ENCODE measurements around the gene PCDHA1. TPM values are rescaled to one million over a fixed set of nuclear protein-coding genes. Genes with fewer than 3 reads are reported as not detected.
"Not testable (repeated sequence)": the region's sequence is repeated elsewhere in the genome, so short reads cannot be mapped to it uniquely, and the experiment has no call there.

PCDHA1 gene
- total RNA-seq, 1 experiment from 2014 or later: not detected

- ChIA-PET POLR2A (no interaction called here), CTCF (no interaction called here)
- H3K27ac ChIP-seq (ENCODE audit: low read length): no peak overlapping the region
- BruUV-seq (replicated peaks): no TSS peak
- in situ Hi-C loops (cut with HindIII; ENCODE audit: low pct_unique_long_range_greater_than_20kb, low sequenced_read_pairs): no loop called here
- no peak overlapping the region for H3K4me3 ChIP-seq (ENCODE audit: low read depth in 2 of 2, low read length in 2 of 2)
- intact Hi-C loops (cut with micrococcal nuclease; ENCODE audit: unreplicated experiment): no loop called here
- H3K27me3 ChIP-seq (ENCODE audit: control insufficient read depth, insufficient read depth, low read length): no peaks in the 10 kb centered on the region
- no peak for ATAC-seq
- no peaks in the 10 kb centered on the region for H3K4me1 ChIP-seq (ENCODE audit: control insufficient read depth, insufficient read depth, low read length)
- no peak for TF ChIP-seq REST (IDR thresholded peaks at IDR 0.05; ENCODE audit: insufficient read depth in 1 of 2, low read depth in 2 of 2, low read length in 1 of 2)
- no peak for TF ChIP-seq TCF7L2 (IDR thresholded peaks at IDR 0.05; ENCODE audit: low read depth, low read length)
- TF ChIP-seq SIN3A (IDR thresholded peaks at IDR 0.05; ENCODE audit: borderline replicate concordance, insufficient read depth, low read depth, low read length): no peak
- no peak for TF ChIP-seq POLR2AphosphoS5 (IDR thresholded peaks at IDR 0.05; ENCODE audit: low read depth, low read length)
- no peak for DNase-seq (ENCODE audit: low read depth, low spot score)
- H3K9me3 ChIP-seq (ENCODE audit: control insufficient read depth, insufficient read depth, low read depth, low read length): peaks cover 22% of the 10 kb centered on the region
- H3K36me3 ChIP-seq (ENCODE audit: control insufficient read depth, insufficient read depth, low read length): no peaks in the 10 kb centered on the region
Observed at GRCh38 chr5:140780512-140780911, 5.4 kb upstream of the PCDHA1 start.

GRCh38 chr5:140787422-140787821, 1.5 kb downstream of the PCDHA1 start:
- in situ Hi-C loops (cut with HindIII; ENCODE audit: low pct_unique_long_range_greater_than_20kb, low sequenced_read_pairs); H3K4me3 ChIP-seq (ENCODE audit: low read depth in 2 of 2, low read length in 2 of 2); DNase-seq (ENCODE audit: low read depth, low spot score); CTCF ChIA-PET; ATAC-seq; H3K4me1 ChIP-seq (ENCODE audit: control insufficient read depth, insufficient read depth, low read length); H3K36me3 ChIP-seq (ENCODE audit: control insufficient read depth, insufficient read depth, low read length); POLR2A ChIA-PET; BruUV-seq (replicated peaks); intact Hi-C loops (cut with micrococcal nuclease; ENCODE audit: unreplicated experiment); H3K27me3 ChIP-seq (ENCODE audit: control insufficient read depth, insufficient read depth, low read length); H3K27ac ChIP-seq (ENCODE audit: low read length): not testable (repeated sequence)
- peaks cover 45% of the 10 kb centered on the region for H3K9me3 ChIP-seq (ENCODE audit: control insufficient read depth, insufficient read depth, low read depth, low read length)

- POLR2A ChIA-PET; H3K36me3 ChIP-seq (ENCODE audit: control insufficient read depth, insufficient read depth, low read length); in situ Hi-C loops (cut with HindIII; ENCODE audit: low pct_unique_long_range_greater_than_20kb, low sequenced_read_pairs): not testable (repeated sequence)
Observed at GRCh38 chr5:140787849-140788504, 2.0 kb downstream of the PCDHA1 start.

GRCh38 chr5:140791089-140791488, 5.1 kb downstream of the PCDHA1 start:
- POLR2A ChIA-PET: no interaction called here
- no TSS peak for BruUV-seq (replicated peaks)

More at GRCh38 chr5:140787849-140788504, 2.0 kb downstream of the PCDHA1 start:
- BruUV-seq (replicated peaks); intact Hi-C loops (cut with micrococcal nuclease; ENCODE audit: unreplicated experiment); H3K4me1 ChIP-seq (ENCODE audit: control insufficient read depth, insufficient read depth, low read length); ATAC-seq; DNase-seq (ENCODE audit: low read depth, low spot score); H3K27me3 ChIP-seq (ENCODE audit: control insufficient read depth, insufficient read depth, low read length); H3K4me3 ChIP-seq (ENCODE audit: low read depth in 2 of 2, low read length in 2 of 2); CTCF ChIA-PET; H3K27ac ChIP-seq (ENCODE audit: low read length): not testable (repeated sequence)
- H3K9me3 ChIP-seq (ENCODE audit: control insufficient read depth, insufficient read depth, low read depth, low read length): peaks cover 46% of the 10 kb centered on the region

More at GRCh38 chr5:140791089-140791488, 5.1 kb downstream of the PCDHA1 start:
- no peaks in the 10 kb centered on the region; the same call in 1 of the 2 replicates for H3K4me1 ChIP-seq (ENCODE audit: control insufficient read depth, insufficient read depth, low read length)
- CTCF ChIA-PET: no interaction called here
- no peak for DNase-seq (ENCODE audit: low read depth, low spot score)
- H3K36me3 ChIP-seq (ENCODE audit: control insufficient read depth, insufficient read depth, low read length): no peaks in the 10 kb centered on the region
- H3K27me3 ChIP-seq (ENCODE audit: control insufficient read depth, insufficient read depth, low read length): no peaks in the 10 kb centered on the region
- H3K9me3 ChIP-seq (ENCODE audit: control insufficient read depth, insufficient read depth, low read depth, low read length): peaks cover 45% of the 10 kb centered on the region
- TF ChIP-seq SIN3A (IDR thresholded peaks at IDR 0.05; ENCODE audit: borderline replicate concordance, insufficient read depth, low read depth, low read length) (no peak), TCF7L2 (IDR thresholded peaks at IDR 0.05; ENCODE audit: low read depth, low read length) (no peak), CTCF (IDR thresholded peaks at IDR 0.05) (no peak), REST (IDR thresholded peaks at IDR 0.05; ENCODE audit: insufficient read depth in 1 of 2, low read depth in 2 of 2, low read length in 1 of 2) (no peak), POLR2AphosphoS5 (IDR thresholded peaks at IDR 0.05; ENCODE audit: low read depth, low read length) (no peak)
- no peak for ATAC-seq
- intact Hi-C loops (cut with micrococcal nuclease; ENCODE audit: unreplicated experiment): no loop called here
- in situ Hi-C loops (cut with HindIII; ENCODE audit: low pct_unique_long_range_greater_than_20kb, low sequenced_read_pairs): no loop called here
- H3K4me3 ChIP-seq (ENCODE audit: low read depth in 2 of 2, low read length in 2 of 2): no peak overlapping the region
- no peak overlapping the region for H3K27ac ChIP-seq (ENCODE audit: low read length)
